Measurements from ENCODE around the gene NUTM2G.
"Not testable (repeated sequence)": the region's sequence is repeated elsewhere in the genome, so short reads cannot be mapped to it uniquely, and the experiment has no call there.

GRCh38 chr9:96900010-96900409, 28.6 kb upstream of the NUTM2G start:
- TF ChIP-seq EP300, CTCF, POLR2A (IDR thresholded peaks at IDR 0.05): not testable (repeated sequence)
